ENCODE measurements around the gene C5AR1.

C5AR1 gene

GRCh38 chr19:47370045-47370611 is 60.5 kb downstream of the C5AR1 start:
- DNase-seq = no peak

- DNase-seq = no peak
These were observed 61.6 kb downstream of the C5AR1 start for GRCh38 chr19:47371261-47371660.

All from activated gamma-delta T cell (primary cell).